ENCODE results near the gene SPIRE1.
A peak's percentile ranks its signal among the peaks of the same experiment; 100 is the strongest.

Gene SPIRE1

DNA sequence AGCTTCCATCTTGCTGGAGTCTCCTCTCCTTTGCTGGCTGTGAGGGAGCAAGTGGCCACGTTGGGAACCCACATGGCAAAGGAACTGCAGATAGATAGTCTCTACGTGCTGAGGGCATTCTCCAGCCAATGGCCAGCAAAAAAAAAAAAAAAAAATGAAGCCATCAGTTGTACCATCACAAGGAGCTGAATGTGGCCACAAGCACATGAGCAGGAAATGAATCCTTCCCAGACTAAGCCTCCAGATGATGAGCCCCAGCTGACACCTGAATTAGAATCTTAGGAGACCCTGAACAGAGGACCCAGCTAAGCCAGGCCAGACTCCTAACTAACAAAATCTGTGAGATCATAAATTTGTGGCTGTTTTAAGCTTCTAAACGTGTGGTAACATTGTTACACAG lies 57.9 kb downstream of the SPIRE1 start:
- no peak overlapping the region for H3K4me3 ChIP-seq (ENCODE audit: low read depth, low read length)
- DNase-seq (ENCODE audit: low read depth): no peak
- TF ChIP-seq, protein P1, sequence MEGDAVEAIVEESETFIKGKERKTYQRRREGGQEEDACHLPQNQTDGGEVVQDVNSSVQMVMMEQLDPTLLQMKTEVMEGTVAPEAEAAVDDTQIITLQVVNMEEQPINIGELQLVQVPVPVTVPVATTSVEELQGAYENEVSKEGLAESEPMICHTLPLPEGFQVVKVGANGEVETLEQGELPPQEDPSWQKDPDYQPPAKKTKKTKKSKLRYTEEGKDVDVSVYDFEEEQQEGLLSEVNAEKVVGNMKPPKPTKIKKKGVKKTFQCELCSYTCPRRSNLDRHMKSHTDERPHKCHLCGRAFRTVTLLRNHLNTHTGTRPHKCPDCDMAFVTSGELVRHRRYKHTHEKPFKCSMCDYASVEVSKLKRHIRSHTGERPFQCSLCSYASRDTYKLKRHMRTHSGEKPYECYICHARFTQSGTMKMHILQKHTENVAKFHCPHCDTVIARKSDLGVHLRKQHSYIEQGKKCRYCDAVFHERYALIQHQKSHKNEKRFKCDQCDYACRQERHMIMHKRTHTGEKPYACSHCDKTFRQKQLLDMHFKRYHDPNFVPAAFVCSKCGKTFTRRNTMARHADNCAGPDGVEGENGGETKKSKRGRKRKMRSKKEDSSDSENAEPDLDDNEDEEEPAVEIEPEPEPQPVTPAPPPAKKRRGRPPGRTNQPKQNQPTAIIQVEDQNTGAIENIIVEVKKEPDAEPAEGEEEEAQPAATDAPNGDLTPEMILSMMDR (IDR thresholded peaks at IDR 0.05; ENCODE audit: control insufficient read depth, extremely low read depth, insufficient read depth): no peak

DNA sequence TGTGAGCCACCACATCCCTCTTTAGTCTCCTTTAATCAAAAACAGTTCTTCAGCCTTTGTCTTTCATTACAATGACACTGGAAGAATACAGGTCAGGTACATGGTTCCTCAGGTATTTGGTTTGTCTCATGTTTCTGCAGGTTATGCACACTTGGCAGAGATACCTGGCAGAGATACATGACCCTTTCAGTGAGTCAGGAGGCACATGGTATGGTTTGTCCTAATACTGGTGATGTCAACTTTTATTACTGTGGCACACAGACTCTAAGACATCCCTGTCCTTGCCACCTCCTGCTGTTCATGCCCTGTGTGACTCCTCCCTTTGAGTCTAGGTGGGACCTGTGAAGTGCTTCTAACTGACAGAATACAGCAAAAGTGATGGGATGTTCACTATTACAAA lies 58.4 kb downstream of the SPIRE1 start:
- TF ChIP-seq, protein P1 (IDR thresholded peaks at IDR 0.05; ENCODE audit: control insufficient read depth, extremely low read depth, insufficient read depth): no peak
- DNase-seq (ENCODE audit: low read depth): peak; percentile 96
- no peak overlapping the region for H3K4me3 ChIP-seq (ENCODE audit: low read depth, low read length)

DNA sequence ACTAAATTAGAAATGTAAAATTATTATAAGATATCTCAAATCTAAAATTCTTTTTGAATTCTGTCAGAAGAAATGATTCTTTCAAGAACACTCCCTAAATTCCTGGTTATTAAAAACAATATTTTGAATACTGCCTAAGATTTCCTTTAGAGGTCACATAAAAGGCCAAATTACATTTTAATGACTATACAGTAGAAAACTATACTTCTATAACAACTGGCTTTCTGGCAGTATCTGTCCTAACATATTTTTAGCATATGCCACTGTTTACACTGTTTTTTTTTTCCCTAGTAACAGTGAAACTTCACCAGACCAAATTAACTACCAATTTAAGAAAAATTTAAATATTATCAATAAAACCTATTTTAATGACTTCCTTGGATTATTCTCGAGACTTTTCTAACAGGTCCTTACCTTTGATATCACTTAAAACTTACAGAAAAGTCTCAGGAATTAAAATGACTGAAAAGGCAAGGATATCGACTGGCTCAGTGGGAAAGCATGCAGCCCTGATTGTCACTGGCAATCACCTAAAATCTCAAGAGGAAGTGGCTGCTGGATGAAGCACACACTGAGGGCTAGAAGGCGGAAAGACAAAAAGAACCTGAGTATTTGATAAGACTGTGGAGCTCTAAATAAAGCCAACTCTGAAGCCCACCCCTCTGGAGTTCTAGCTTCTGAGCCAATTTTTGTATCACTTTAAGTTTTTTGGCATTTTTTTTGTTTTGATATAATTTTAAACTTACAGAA lies 59.6 kb downstream of the SPIRE1 start:
- no peak overlapping the region for H3K4me3 ChIP-seq (ENCODE audit: low read depth, low read length)
- TF ChIP-seq, protein P1 (IDR thresholded peaks at IDR 0.05; ENCODE audit: control insufficient read depth, extremely low read depth, insufficient read depth): no peak
- no peak for DNase-seq (ENCODE audit: low read depth)

DNA sequence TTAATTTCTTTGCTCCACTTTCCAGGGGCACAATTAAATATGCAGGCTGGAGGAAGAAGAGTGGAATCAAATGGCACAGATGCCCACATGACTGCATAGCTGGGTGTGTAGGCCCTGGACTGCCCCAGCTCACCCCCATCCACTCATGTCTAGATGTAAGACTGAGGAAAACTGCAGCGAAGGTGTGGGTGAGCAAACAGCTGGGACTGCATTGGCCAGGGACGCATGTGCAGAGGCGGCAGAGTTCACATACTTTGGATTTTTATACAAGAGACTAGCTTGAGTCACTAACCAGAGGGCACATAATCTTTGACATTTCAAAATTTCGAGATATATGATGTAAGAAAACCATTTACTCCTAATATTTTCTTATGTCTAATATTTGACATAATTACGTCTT lies 60.1 kb downstream of the SPIRE1 start:
- H3K4me3 ChIP-seq (ENCODE audit: low read depth, low read length): no peak overlapping the region
- DNase-seq (ENCODE audit: low read depth): no peak
- TF ChIP-seq, protein P1 (IDR thresholded peaks at IDR 0.05; ENCODE audit: control insufficient read depth, extremely low read depth, insufficient read depth): no peak

DNA sequence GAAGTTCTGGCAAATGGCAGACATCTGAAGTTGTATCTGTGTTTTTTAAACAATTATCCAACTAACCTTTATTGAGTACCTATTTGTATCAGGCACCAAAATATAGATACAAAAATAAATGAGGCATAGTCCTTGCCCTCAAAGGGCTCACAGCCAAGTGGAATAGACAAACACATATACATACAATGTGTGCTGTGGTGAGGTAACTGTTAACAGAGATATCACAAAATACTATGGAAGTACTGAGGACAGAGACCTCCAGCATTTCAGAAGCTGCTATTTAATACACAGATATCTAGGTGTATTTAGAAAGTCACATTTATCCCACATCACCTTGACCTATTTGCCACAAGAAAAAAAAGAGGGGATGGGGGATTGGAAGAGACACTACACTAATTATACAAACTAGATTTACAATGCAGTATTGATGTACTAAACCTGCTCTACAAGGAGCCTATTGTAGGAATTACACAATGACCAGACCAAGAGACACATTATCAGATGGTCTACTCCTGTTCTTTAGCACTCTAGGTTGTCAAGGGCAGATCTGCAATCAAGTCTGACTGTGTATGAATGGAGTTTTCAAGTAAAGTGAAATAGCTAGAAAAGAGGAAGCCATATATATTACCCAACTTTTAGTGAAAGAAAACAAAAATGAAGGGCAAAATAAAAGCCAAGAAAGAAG lies 62.2 kb downstream of the SPIRE1 start:
- DNase-seq (ENCODE audit: low read depth): no peak

DNA sequence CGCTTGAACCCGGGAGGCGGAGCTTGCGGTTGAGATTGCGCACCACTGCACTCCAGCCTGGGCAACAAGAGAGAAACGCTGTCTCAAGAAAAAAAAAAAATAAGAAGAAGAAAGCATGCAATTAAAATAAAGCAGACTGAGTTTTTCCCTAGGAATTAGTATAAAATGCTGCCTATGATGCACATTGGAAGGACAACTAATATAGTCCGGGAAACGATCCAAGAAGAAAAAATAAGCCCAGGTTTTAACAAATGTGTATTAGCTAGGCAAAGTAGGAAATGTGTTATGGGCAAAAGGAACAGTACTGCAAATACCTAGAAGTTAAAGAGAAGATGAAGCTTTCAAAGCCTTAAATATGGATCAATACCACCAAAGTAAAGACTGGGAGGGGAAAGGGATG lies 64.0 kb downstream of the SPIRE1 start:
- TF ChIP-seq, protein P1 (IDR thresholded peaks at IDR 0.05; ENCODE audit: control insufficient read depth, extremely low read depth, insufficient read depth): no peak
- no peak overlapping the region for H3K4me3 ChIP-seq (ENCODE audit: low read depth, low read length)
- DNase-seq (ENCODE audit: low read depth): no peak

More for the DNA sequence above, 62.2 kb downstream of the SPIRE1 start:
- H3K4me3 ChIP-seq (ENCODE audit: low read depth, low read length): no peak overlapping the region
- TF ChIP-seq, protein P1 (IDR thresholded peaks at IDR 0.05; ENCODE audit: control insufficient read depth, extremely low read depth, insufficient read depth): no peak

Data from LNCaP clone FGC (cell line).